Stimulated activated CD4-positive, alpha-beta T cell treated with anti-CD3 and anti-CD28 coated beads, Interleukin-12 subunit alpha, Interleukin-12 subunit beta, amount 100 ng/mL, for 4 hours (primary cell): ENCODE results near the gene BAG3.
A peak's percentile ranks its signal among the peaks of the same experiment; 100 is the strongest.
"Not testable (repeated sequence)": the region's sequence is repeated elsewhere in the genome, so short reads cannot be mapped to it uniquely, and the experiment has no call there.

Source experiments
- DNase-seq: peaks from one replicate; pipeline ENCODE4 v3.0.0-alpha.2; 2020

Gene BAG3

DNA sequence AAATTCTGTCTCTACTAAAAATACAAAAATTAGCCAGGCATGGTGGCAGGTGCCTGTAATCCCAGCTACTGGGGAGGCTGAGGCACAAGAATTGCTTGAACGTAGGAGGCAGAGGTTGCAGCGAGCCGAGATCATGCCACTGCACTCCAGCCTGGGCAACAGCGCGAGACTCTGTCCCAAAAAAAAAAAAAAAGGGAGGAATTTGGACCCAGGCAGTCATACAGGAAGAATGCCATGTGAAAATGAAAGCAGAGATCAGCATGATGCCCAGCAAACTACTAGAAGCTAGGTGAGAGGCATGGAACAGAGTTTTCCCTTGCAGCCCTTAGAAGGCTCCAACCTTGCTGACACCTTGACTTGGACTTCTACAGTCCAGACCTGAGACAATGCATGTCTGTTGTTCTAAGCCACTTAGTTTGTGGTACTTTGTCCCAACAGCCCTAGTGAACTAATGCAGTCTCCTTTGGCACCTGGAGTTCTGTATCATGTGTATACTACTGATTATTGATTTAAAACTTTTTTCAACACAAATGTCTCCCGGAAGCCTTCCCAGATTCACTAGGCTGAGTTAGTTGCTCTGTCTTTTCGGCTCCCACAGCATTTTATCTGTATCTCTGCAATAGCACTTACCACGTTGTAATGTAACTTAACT, 10.2 kb upstream of the BAG3 start:
- no peak for DNase-seq

DNA sequence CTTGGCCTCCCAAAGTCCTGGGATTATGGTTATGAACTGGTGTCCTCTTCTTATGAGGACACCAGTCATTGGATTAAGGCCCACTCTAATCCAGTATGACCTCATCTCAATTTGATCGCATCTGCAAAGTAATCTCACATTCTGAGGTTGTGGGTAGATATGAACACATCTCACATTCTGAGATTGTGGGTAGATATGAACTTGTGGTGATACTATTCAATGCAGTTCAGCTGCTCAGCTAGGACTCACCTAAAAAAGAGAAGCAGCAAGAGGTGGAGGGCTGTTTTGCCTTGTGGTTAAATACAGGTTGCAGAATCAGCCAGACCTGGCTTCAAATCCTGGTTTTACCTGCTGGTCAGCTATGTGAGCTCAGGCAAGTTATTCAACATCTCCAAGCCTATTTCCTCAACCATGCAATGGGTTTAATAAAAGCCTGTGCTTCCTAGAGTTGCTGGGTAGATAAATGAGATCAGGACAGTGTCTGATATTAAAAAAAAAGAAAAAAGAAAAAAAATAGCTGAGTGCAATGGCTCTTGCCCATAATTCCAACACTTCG, 8.5 kb upstream of the BAG3 start:
- DNase-seq = no peak

DNA sequence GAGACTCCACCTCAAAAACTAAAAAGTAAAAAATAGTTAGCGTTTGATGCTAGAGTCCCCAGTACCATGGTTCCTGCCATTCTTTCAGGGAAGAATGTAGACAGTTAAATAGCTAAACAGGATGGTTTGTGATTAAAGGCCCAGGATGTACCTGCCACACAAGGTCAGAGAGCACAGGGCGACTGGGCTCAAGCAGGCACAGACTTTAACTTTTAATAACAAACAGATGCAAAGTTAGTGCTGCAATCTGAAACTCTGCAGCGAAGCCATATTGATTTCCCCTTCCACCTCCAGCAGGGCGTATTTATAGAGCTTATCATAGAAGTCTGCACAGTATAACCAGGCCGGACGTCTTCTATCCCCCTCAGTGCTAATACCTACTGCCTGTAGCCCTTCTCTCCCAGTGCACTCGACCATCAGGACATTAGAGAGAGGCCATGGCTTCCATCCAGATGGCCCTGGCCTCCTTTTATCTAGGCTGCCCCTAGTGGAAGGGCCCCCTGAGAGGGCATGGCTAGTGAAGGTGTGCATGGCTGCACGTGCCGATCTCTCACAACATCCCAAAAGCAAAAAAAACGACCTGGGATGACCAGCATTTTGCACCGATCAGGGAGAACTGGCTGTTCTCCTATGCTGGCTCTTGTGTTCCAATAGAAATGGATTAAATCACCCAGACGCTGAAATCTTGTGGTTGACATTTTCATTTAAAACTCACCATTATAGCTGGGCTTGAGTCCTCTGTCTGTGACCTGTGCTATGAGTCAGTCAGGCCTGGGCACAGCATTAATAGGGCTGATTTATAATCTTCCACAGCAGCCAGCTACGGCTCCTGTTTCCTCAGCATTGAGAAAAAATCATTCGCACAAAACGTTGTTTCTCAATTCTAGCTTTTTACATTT, 7.6 kb upstream of the BAG3 start:
- no peak for DNase-seq

DNA sequence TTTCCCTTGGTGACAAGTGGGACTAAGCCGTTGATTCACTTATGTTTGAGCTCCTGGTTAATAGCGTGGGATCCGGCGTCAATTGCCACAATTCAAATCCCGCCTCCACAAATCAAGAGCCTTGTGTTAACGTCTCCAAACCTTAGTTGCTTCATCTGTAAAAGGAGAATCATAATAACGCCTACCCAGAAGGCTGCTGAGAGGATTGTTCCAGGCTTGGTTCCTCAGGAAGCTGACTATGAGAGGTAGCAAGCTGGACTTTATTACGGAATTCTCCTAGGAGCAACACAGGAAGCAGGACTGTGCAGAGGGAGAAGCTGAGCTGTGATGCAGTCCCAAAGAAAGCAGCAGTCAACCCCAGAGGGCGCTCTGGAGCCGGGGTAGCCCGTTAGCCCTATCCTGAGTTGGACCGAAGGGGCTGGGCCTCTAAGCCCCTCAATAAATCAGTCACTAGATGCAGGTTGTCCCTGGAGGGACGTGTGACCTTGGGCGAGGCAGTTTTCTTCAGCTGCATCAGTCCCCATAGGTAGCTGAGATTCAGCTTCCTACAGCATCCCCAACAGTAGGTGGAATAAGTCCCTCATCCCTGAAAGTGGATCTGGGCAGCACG, 6.9 kb upstream of the BAG3 start:
- DNase-seq = no peak

DNA sequence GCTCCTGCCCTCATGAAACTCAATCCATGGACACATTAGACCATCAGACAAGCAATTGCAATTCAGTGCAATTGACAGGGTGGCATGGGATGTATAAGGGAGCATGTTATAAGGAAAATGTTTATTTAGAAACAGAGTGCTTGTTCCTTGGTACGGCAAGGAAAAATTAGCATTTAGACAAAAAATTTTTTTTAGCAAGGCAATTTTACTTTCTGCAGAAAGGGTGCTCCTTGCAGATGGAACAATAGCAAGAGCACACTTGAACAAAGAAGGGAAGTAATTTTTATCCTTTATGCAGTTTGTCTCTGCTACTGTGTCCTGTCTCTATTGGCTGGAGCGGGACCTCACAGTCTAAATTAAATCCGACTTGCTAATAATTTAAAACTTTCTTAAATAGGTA, 6.2 kb upstream of the BAG3 start:
- no peak for DNase-seq

DNA sequence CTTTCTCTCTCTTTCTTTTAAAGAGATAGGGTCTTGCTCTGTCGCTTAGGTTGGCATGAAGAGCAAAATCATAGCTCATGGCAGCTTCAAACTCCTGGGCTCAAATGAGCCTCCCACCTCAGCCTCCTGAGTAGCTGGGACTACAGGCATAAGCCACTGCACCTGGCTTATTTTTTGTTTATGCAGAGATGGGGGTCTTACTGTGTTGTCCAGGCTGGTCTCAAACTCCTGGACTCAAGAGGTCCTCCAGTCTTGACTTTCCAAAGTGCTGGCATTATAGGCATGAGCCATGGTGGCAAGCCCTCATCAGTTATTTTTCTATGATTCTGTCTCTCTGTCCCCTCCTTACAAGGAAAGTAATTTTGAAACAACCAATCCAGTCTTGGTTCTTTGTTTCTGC, 1.1 kb upstream of the BAG3 start:
- no peak for DNase-seq

DNA sequence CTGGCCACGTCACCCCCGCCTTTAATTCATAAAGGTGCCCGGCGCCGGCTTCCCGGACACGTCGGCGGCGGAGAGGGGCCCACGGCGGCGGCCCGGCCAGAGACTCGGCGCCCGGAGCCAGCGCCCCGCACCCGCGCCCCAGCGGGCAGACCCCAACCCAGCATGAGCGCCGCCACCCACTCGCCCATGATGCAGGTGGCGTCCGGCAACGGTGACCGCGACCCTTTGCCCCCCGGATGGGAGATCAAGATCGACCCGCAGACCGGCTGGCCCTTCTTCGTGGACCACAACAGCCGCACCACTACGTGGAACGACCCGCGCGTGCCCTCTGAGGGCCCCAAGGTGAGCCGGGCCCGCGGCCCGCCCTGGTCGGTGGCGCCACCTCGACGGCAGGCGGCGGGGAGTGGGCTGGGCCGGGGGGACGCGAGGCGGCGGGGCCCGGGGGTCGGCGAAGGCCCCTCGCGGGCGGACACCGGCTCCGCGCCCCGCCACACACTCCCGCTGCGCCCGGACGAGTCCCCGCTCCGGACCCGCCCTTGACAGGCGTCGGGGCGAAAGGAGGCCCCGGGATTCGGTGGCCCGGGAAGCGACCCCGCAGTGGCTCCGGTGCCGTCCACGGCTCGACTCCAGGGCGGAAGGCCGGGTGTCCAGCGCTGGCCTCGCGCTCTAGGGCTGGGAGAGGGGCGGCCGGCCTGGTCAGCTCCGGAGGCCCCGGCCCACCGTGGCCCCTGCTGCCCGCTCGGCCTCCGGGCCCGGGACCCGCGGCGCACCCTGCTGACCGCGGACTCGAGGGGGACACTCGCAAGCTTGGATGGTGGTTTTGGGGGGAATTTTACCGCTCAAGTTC, 557 bp downstream of the BAG3 start:
- DNase-seq = no peak

DNA sequence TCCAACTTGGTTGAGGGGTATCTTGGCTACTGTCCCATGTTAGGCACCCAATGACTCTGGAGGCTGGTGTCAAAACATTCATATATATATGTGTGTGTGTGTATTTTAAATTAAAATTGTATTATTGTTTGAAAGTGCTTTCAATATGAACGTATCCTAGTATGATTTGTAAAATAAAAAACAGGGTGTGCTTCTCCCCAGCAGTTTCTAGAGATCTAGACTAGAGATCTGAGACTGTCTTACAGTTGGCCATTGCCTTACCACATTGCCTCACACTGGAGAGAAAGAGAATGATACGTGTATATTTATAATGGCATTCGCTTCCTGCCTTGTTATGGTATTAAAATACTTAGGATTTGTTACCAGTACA, 1.2 kb downstream of the BAG3 start:
- DNase-seq = no peak

DNA sequence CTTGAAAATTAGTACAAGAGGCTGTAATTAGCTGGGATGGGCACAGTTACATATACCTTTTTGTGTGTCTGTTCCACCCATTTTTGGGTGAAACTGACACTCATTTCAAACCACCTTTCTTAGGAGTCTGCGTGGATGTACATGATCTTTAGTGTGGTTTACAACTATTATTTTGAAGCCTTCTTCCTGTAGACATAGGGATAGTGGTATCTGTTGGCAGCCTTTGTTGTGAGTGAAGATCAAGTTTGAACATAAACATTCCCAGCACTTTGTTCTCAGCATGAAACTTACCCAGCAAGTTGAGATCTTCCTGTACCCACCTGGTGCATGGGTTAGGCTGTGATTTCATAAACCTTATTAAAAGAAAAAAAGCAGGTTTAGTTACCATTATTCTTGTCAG, 2.0 kb downstream of the BAG3 start:
- no peak for DNase-seq

DNA sequence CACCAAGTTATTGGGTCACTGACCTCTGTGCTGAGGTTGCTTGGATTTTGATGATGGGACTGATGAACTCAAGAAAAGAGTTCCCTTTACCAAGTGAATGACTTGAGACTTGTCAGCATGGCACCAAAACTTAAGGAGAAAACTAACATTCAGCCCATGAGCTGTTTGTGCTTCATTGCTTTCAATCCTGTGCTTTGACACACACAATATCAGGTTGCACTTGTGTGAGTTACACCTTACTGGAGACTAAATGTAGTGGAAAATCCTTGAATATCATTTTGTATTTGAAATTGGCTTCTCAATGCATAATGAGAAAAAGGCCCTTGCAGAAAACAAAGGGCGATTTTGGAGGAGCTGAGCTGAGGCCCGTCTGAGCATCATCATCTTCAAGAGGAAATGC, 2.7 kb downstream of the BAG3 start:
- no peak for DNase-seq

DNA sequence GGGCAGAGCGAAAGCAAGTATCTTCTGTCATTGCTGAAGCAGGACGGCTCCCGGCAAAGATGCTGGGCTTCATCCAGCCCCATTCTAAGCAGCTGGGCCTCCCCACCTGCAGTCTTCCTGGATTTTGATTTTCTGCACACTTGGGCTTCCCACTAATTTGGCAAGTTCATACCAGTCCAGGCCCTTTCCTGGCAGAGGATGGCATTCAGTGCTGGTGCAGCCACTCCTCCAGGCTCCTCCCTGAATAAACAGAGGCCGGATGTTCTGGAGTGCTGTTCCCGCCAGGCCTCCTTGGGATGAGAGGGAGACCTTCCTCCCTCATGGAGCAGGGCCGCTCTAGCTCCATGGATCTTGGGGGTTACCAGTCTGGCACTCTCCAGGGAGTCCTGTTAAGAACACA, 3.4 kb downstream of the BAG3 start:
- DNase-seq = no peak

DNA sequence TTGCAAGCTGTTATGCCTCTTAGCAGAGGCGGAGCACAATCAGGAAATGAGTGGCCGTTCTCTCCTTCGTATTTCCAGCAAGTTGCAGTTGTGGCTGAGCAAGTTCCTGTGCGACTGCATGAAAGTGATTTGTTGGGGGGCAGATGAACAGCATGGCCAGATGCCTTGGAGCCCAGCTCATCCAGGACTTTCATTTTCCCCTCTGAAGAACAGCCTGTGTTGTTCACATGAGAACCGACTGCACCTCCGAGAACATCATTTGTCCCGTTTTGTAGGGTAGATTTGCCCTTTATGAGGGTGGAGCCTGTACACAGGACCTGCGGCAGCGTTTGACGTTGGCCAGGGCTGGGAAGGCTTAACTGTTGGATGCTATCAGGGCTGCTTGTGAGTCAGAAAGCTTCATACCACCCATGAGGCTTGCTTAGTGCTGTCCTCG, 4.4 kb downstream of the BAG3 start:
- DNase-seq = peak; percentile 26

DNA sequence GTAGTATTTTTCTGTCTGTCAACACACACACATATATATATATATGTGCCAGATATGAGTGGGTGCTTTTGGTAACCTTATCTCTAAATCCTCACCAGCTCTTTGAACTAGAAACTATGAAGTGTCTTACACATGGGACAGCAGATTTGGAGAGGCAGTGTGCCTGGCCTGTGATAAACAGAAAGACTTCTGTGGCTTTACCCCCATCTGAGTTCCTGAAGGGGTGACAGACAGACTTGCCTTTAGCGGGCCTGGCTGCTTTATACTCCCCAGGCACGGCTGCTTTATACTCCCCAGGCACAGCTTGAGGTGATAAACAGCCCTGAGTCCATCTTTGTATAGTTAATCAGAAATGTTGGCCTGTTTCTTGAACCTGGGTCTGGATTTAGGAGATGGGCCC, 5.6 kb downstream of the BAG3 start:
- DNase-seq = no peak

DNA sequence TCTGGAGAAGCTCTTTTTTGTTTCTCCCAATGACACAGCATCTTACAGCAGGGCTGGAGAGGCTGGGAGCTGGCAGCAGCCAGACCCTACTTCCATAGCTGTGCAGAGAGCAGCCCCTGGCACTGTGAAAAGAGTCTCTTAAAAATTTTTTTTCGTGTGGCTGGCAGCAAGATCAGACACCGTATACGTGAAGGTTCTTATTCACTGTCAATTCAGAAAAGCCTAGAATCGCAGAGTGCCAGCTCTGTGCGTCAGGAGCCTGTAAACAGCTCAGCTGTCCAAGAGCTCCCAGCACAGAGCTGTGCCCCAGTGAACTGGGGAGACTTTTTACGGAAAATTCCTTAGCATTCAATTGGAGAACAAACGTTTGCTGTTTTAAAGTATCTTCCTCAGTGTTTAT, 6.5 kb downstream of the BAG3 start:
- no peak for DNase-seq

DNA sequence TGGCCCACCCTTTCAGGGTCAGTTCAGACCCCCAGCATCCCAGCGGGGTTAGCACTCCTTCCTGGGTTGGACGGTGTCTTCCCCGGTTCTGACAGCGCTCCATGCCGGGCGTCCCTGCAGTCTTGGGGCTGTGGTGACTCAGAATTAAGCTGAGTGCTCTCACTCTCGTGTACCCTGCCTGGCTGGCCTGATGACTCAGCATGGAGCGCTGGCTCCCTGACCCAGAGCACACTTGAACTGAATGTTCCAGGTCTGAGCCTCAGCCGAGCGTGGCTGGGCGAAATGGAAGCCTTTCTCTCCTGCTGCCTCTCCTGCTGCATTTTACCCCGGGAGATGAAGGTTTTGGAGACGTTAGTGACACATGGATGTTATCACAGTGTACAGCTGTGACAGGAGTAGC, 7.1 kb downstream of the BAG3 start:
- no peak for DNase-seq

DNA sequence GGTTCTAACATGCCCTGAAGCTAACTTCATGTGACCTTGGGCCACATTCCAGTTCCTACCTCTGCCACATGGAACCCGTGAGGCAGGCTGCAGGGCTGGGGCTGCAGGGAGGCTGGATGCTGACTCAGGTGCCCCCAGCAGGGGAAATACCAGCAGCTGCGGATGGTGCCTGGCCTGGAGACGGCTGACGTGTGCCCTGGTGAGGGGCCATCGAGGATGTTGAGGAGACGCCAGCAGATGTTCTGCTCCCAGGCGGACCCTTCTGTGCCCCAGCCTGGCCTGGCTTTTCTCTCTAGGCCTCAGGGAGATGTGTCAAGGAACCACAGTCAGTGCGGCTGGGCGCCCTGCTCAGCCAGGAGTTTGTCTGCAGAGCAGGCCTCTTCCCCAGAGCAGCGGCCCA, 8.8 kb downstream of the BAG3 start:
- no peak for DNase-seq

DNA sequence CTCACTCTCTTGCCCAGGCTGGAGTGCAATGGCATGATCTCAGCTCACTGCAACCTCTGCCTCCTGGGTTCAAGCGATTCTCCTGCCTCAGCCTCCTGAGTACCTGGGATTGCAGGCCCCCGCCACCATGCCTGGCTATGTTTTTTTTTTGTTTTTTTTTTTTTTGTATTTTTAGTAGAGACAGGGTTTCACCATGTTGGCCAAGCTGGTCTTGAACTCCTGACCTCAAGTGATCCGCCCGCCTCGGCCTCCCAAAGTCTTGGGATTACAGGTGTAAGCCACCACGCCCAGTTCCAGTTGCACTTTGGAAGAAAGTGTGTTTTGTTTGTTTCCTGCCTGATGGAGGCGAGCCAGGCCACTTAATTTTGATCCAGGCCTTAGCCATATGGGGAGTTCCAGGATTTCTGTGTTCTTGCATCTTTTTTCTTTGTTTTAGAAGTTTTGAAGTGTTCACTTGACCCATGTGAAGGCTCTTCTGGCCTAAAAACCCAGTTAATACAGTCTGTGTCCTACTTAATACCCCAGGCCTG, 11.0 kb downstream of the BAG3 start:
- not testable (repeated sequence) for DNase-seq

DNA sequence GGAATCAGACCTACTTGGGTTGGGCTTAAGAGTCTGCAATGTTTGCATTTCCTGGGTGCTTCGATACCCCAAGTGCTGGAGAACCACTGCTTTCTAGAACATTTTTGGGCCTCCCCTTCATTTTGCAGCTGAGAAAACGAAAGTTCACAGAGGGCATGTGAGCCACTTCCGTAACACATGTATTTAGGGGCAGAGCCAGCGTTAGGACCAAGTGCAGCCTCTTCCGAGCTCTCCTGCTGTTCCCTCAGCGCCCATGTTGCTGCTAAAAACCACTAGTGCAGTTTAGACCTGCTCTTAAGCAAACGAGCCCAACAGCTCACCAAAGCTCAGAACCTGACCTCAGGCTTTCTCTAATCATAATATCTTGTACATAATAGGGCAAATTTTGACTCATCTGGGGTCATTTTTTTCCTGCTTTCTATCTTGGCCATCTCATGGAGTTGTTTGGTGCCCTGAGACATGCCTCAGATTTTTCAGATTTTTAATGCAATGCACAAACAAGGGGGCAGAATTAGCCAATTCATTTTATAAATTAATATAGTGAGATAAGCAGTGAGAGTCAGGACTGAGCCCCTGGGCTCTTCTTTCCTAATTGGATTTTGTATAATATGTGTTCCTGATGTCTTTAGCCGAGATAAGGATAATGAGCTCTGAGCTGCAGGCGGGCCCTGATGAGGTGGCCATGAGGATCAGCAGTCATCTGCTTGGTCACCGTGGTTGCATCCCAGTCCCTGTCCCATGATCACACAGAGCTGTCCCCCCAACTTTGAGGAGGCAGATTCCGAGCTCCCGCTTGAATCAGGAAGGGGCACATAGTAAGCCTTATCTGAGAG, 12.9 kb downstream of the BAG3 start:
- no peak for DNase-seq

DNA sequence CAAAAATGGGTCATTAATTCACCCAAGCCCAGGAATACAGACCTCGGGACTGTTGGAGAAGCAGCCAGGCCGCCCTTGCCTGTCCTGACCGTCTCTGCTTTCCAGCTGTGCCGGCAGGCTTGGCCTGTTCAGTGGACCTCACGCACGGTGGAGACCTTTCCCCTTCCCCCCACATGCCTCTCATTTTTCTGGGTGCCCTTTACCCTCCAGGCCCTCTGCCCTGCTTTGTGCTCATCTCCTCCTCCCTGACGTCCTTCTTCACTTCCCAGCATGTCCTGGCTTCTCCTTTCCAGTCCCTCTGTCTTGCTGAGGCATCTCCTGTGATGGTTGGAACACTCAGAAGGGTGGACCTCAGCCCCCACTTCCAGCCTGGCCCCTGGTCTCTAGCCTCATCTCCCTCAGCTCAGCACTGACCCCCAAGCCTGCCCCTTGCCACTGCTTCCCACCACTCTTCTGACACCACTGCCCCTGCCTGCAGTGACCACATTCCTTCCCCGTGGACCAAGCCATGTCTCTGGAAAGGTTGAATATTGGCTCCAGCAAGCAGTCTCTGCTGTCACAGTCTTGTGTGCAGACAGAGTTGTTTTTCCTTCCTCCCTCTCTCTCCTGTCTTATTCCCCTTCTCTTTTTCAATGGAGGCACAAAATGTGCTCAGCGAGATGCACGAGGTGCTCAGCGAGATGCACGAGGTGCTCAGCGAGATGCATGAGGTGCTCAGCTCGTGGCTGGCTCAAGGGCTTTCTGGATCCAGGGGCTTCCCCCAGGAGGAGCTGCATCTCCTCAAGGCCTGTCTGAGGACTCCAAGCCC, 14.9 kb downstream of the BAG3 start:
- DNase-seq = no peak

DNA sequence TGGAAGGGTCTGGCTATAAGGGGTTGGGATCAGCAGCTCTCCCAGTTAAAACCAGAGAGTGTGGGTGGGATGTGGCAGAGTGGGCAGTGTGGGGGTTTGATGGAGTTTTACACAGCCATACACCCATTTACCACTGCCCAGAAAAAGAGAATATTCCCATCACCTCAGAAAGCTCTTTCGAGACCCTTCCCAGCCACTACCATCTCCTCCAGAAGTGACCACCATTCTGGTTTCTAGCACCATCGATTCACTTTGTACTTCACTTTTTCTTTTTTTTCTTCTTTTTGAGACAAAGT, 15.5 kb downstream of the BAG3 start:
- no peak for DNase-seq
